ENCODE results near the gene ZDHHC14.

The ZDHHC14 gene

GRCh38 chr6:157424491-157425020 lies 43.6 kb downstream of the ZDHHC14 start:
- TF ChIP-seq, protein P1, sequence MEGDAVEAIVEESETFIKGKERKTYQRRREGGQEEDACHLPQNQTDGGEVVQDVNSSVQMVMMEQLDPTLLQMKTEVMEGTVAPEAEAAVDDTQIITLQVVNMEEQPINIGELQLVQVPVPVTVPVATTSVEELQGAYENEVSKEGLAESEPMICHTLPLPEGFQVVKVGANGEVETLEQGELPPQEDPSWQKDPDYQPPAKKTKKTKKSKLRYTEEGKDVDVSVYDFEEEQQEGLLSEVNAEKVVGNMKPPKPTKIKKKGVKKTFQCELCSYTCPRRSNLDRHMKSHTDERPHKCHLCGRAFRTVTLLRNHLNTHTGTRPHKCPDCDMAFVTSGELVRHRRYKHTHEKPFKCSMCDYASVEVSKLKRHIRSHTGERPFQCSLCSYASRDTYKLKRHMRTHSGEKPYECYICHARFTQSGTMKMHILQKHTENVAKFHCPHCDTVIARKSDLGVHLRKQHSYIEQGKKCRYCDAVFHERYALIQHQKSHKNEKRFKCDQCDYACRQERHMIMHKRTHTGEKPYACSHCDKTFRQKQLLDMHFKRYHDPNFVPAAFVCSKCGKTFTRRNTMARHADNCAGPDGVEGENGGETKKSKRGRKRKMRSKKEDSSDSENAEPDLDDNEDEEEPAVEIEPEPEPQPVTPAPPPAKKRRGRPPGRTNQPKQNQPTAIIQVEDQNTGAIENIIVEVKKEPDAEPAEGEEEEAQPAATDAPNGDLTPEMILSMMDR (IDR thresholded peaks at IDR 0.05; ENCODE audit: control insufficient read depth, extremely low read depth, insufficient read depth): no peak
- no peak overlapping the region for H3K4me3 ChIP-seq (ENCODE audit: low read depth, low read length)
- no peak for DNase-seq (ENCODE audit: low read depth)

DNA sequence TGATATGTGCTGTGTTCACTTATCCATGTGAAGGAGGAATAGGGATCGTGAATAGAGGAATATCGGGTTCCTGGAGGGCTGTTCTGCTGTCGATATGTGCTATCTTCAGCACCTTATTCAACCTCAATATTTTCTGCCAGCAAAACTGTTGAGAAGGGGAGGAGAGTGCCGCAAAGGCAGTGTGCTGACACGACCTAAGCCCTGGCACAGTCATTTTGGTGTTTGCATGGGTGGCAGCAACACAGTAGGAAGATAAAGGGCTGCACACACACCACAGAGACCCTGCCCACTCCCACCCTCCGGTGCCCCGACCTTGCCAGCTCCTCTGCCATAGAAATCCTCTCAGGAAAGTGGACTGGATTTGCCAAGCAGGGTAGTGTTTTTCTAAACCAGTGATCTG lies 47.0 kb downstream of the ZDHHC14 start:
- no peak overlapping the region for H3K4me3 ChIP-seq (ENCODE audit: low read depth, low read length)
- DNase-seq (ENCODE audit: low read depth): no peak
- TF ChIP-seq, protein P1 (IDR thresholded peaks at IDR 0.05; ENCODE audit: control insufficient read depth, extremely low read depth, insufficient read depth): no peak

DNA sequence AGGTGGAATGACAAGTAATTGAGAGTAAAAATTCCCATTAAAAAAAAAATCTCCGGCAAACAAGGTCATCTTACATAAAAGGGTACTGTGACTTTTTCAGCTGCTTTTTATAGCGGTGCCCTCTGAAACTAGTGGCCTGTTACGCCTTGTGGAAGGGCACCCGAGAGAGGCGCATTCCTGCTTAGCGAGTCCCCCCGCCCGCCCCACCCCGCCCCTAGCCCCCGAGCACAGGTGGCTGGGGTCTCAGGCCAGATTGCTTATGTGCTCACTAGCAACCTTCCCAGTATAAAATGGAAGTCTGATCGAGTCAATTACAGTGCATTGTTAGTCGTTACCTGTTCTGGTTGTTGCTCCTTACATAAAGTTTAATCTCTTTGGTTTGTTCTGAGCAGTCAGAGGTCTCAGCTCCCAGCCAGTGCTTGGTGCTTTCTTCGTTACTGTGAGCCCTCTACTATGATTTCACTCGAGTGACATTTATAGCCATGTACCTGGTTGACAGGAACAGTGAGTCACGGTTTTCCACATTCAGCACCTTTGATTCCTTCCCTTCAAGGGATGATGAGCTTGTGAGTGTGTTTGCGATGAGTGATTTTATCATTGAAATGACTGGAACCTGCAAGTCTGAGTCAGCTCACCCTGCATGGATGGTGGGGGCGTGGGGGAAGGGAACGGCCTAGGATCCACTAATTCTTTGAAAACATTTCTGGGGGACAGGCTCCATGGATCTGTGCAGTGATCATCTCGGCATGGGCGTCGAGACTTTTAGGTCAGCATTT lies 47.6 kb downstream of the ZDHHC14 start:
- no peak overlapping the region for H3K4me3 ChIP-seq (ENCODE audit: low read depth, low read length)
- DNase-seq (ENCODE audit: low read depth): no peak
- TF ChIP-seq, protein P1 (IDR thresholded peaks at IDR 0.05; ENCODE audit: control insufficient read depth, extremely low read depth, insufficient read depth): no peak

DNA sequence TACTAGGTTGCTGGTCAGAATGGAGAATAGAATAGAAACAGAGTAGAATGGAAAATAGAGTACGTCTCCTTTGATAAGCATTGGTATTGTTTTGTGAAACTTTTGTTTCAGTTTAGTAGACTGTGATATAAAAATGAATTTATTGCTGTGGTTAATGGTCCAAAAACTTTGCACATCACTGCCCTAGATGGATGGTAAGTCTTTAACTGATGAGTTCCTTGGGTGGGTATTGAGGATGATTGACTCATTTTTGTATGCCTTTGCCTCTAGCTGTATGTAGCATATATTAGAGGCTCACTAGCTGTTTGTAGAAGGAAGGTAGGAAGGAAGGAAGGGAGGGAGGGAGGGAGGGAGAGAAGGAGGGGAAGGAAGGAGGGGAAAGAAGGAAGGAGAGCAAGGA lies 48.3 kb downstream of the ZDHHC14 start:
- no peak overlapping the region for H3K4me3 ChIP-seq (ENCODE audit: low read depth, low read length)
- TF ChIP-seq, protein P1 (IDR thresholded peaks at IDR 0.05; ENCODE audit: control insufficient read depth, extremely low read depth, insufficient read depth): no peak
- DNase-seq (ENCODE audit: low read depth): no peak

DNA sequence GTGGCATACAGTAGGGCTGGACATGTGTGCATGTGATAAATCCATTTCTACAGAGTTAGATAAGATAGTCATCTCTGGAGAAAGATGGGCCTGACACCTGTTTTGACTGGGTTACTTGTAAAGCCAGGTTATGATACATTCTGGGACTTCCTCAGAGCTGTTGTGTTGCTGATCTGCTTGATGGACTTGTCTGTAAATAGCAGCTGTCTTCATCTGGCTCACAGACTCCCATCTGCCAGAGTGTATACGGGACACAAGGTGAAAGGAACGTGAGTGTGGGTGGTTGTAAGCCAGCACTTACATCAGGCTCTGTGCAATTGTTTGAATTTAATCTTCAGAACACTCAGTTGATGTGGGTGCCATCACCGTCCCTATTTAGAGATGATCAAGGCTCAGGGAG lies 49.8 kb downstream of the ZDHHC14 start:
- no peak for DNase-seq (ENCODE audit: low read depth)
- no peak overlapping the region for H3K4me3 ChIP-seq (ENCODE audit: low read depth, low read length)
- TF ChIP-seq, protein P1 (IDR thresholded peaks at IDR 0.05; ENCODE audit: control insufficient read depth, extremely low read depth, insufficient read depth): no peak

GRCh38 chr6:157432231-157432891 lies 51.4 kb downstream of the ZDHHC14 start:
- H3K4me3 ChIP-seq (ENCODE audit: low read depth, low read length): no peak overlapping the region
- no peak for DNase-seq (ENCODE audit: low read depth)
- TF ChIP-seq, protein P1 (IDR thresholded peaks at IDR 0.05; ENCODE audit: control insufficient read depth, extremely low read depth, insufficient read depth): no peak
